ENCODE measurements around the gene SPOCK2.
"Not testable (repeated sequence)": the region's sequence is repeated elsewhere in the genome, so short reads cannot be mapped to it uniquely, and the experiment has no call there.

SPOCK2 gene, protein sequence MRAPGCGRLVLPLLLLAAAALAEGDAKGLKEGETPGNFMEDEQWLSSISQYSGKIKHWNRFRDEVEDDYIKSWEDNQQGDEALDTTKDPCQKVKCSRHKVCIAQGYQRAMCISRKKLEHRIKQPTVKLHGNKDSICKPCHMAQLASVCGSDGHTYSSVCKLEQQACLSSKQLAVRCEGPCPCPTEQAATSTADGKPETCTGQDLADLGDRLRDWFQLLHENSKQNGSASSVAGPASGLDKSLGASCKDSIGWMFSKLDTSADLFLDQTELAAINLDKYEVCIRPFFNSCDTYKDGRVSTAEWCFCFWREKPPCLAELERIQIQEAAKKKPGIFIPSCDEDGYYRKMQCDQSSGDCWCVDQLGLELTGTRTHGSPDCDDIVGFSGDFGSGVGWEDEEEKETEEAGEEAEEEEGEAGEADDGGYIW

DNA sequence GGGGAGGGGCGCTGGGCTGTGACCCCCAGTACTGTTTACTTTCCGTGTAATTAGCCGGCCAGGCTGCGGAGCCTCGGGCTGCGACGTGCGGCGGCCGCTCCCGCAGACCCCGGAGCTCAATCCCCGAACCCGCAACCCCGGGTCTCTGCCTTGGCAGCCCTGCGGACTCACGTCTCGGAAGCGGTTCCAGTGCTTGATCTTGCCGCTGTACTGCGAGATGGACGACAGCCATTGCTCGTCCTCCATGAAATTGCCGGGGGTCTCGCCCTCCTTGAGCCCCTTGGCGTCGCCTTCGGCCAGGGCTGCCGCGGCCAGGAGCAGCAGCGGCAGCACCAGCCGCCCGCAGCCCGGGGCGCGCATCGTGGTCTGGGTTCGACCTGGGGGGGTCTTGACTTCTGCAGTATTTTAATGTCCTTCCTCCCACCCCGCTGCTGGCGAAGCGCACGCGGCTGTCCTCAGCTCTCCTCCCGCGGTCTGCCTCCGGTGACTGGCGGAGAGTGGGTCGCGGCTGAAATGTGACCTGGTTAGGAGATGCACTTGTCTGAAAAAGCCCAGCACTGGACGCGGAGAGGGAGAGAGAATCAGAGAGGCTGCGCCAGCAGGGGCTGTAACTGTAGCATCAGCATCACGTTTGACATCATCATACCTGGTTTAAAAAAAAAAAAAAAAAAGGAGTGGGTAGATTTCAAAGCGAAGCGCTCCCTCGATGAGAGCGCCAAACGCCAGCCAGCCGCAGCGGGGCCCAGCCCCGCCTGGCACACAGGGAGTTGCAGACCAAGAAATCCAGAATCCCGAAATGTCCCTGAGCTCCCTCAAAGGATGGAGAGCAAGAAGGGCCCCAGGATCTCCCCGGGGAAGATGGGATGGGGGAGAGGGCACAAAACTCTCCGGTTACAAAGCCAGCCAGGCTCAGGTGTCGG, at the start of gene SPOCK2:
SPOCK2 (minus strand) TSS at position 583 of the 920 bp plus-strand sequence; CDS start at position 360, 223 bp downstream.
- no peak for DNase-seq (ENCODE audit: low read depth)
- TF ChIP-seq, protein P1, sequence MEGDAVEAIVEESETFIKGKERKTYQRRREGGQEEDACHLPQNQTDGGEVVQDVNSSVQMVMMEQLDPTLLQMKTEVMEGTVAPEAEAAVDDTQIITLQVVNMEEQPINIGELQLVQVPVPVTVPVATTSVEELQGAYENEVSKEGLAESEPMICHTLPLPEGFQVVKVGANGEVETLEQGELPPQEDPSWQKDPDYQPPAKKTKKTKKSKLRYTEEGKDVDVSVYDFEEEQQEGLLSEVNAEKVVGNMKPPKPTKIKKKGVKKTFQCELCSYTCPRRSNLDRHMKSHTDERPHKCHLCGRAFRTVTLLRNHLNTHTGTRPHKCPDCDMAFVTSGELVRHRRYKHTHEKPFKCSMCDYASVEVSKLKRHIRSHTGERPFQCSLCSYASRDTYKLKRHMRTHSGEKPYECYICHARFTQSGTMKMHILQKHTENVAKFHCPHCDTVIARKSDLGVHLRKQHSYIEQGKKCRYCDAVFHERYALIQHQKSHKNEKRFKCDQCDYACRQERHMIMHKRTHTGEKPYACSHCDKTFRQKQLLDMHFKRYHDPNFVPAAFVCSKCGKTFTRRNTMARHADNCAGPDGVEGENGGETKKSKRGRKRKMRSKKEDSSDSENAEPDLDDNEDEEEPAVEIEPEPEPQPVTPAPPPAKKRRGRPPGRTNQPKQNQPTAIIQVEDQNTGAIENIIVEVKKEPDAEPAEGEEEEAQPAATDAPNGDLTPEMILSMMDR (IDR thresholded peaks at IDR 0.05; ENCODE audit: control insufficient read depth, extremely low read depth, insufficient read depth): no peak
- H3K4me3 ChIP-seq (ENCODE audit: low read depth, low read length): no peak within 1 kb of the TSS

DNA sequence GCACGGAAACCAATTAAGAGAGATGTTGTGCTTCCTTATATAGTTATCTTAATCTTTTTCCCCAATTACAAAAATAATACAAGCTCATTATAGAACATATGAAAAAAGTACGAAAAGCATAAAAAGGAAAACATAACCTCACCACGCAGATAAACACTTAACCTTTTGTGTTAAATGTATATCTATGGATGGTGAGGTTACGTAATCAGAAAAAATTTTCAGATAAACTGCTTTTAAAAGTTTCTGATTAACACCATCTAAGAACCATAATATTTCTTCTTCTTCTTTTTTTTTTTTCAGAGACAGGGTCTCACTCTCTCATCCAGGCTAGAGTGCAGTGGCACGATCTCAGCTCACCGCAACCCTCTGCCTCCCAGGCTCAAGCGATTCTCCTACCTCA, 49.2 kb upstream of the SPOCK2 start:
- DNase-seq (ENCODE audit: low read depth): no peak
- TF ChIP-seq, protein P1 (IDR thresholded peaks at IDR 0.05; ENCODE audit: control insufficient read depth, extremely low read depth, insufficient read depth): no peak
- H3K4me3 ChIP-seq (ENCODE audit: low read depth, low read length): no peak overlapping the region

DNA sequence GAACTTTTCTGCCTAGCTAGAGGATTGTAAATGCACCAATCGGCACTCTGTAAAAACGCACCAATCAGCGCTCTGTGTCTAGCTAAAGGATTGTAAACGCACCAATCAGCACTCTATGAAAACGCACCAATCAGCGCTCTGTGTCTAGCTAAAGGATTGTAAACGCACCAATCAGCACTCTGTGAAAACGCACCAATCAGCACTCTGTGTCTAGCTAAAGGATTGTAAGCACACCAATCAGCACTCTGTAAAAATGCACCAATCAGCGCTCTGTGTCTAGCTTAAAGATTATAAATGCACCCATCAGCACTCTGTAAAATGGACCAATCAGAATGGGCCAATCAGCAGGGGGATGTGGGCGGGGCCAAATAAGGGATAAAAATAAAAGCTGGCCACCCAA, 47.9 kb upstream of the SPOCK2 start:
- not testable (repeated sequence) for DNase-seq (ENCODE audit: low read depth); H3K4me3 ChIP-seq (ENCODE audit: low read depth, low read length)

DNA sequence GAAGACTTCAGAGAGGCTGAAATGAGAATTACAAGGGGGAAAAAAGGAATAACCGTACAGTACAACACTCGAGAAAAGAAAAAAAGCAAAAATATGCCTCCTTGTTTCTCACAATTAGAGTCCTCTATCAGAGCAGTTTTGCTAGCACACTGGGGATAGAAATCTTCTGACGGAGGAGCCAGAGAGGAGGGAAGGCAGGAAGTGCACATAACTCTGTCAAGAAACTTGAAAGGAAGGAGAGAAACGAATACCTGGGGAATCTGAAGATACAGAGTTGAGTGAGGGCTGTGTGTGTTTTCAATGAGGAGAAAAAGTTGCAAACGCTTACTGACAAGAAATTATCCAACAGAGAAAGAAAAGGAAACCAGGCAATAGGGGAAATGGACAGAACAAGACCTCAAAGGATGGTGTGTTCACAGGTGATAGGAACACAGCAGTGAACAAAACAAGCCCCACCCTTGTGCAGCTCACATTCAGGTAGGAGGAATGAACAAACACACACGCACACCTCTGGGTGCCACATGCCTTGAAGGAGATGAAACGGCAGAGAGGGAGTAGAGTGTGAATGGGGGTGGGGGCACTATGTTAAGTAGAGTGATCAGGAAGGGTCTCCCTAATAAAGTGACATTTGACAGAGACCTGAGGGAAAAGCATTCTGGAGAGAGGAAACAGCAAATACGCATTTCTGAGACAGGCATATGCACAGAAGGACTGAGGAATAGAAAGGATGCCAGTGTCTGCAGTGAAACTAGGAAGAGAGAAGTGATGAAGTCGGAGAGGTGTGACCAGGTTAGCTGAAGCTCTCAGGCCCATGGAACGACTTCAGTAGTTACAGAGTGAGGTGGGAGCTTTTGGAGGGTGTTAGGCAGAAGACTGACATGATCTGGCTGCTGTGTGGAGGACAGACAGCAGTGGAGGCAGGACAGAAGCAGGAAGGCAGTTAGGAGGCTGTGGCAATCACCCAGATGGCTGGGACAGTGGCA, 46.7 kb upstream of the SPOCK2 start:
- H3K4me3 ChIP-seq (ENCODE audit: low read depth, low read length): no peak overlapping the region
- TF ChIP-seq, protein P1 (IDR thresholded peaks at IDR 0.05; ENCODE audit: control insufficient read depth, extremely low read depth, insufficient read depth): no peak
- no peak for DNase-seq (ENCODE audit: low read depth)

DNA sequence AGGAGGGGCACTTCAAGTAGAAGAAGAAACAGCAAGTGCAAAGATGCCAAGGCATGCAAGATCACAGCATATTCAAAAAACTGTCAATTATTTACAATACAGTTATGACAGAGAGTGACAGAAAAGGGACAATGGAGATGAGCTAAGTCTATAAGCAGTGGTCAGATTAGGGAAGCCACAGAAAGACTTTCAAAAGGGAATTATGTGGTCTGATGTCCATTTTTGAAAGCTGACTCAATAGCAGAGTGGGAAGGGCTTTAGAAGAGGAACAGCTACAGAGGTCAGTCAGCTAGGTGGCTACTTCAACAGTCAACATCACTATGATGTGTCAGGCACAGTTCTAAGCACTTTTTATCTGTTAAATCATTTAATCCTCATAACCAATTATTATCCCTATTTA, 45.2 kb upstream of the SPOCK2 start:
- no peak for DNase-seq (ENCODE audit: low read depth)
- no peak overlapping the region for H3K4me3 ChIP-seq (ENCODE audit: low read depth, low read length)
- TF ChIP-seq, protein P1 (IDR thresholded peaks at IDR 0.05; ENCODE audit: control insufficient read depth, extremely low read depth, insufficient read depth): no peak

DNA sequence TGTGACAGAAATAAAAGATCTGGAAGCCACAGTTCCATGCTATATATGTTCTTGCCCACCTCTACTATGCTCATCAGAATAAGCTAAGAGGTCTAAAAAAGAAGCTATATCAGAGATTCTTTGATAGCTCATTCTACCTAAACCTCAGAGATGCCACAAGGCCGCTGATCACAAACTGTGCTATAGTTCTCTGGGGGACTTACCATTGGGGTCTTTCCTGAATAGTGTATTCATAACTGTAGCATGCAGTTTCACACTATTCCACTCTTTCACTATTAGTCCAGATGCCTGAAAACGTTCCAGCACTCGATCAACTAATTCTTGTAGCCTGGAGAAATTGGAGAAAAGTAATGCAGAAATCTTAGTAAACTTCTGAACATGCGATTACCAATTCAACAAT, 44.5 kb upstream of the SPOCK2 start:
- H3K4me3 ChIP-seq (ENCODE audit: low read depth, low read length): no peak overlapping the region
- TF ChIP-seq, protein P1 (IDR thresholded peaks at IDR 0.05; ENCODE audit: control insufficient read depth, extremely low read depth, insufficient read depth): no peak
- DNase-seq (ENCODE audit: low read depth): no peak

All from LNCaP clone FGC (cell line).